ENCODE data around the gene FRYL. TPM values are rescaled to one million over a fixed set of nuclear protein-coding genes. Genes with fewer than 3 reads are reported as not detected.

The FRYL gene
- total RNA-seq, 1 donor from 2014 or later = 93.3 TPM

DNA sequence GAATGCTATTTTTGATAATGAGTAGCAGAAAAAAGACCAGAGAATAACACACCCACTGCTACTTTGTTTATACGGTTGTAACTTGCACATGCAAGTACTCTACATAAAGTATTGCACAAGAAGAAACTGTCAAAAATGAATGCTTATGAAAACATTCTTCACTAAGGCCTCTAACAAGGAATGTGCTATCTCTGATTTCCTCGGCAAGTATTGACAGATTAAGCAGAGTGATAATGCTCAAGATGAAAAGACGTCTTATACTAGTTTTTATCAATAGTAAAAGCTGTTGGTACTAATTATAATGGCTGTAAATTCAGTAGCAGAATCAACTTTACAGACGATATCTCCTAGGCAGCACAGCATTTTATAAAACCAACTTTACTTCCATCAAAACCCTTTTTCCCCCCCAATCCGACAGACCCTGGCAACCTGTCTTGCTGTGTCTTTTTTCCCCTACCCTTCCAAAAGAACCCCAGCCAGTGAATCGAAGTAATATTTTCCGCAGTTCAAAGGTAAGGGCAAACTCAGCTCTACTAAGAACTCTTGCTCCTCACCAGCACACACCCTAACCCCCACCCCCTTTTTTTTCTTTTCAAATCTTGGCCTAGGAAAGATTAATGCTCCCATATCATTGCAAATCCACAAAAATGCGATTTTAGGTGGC lies 1.5 kb downstream of the FRYL start:
- Mint-ChIP-seq H3K4me1 (ENCODE audit: unreplicated experiment) (peaks cover 43% of the 10 kb centered on the region), H3K27ac (ENCODE audit: unreplicated experiment) (peak overlapping the region; percentile 96), H3K9me3 (ENCODE audit: unreplicated experiment) (no peaks in the 10 kb centered on the region), H3K36me3 (ENCODE audit: low read depth, unreplicated experiment) (peaks cover 14% of the 10 kb centered on the region), H3K27me3 (ENCODE audit: unreplicated experiment) (peaks cover 13% of the 10 kb centered on the region), H3K4me3 (ENCODE audit: unreplicated experiment) (peak overlapping the region; percentile 99)
- TF ChIP-seq, protein P1, sequence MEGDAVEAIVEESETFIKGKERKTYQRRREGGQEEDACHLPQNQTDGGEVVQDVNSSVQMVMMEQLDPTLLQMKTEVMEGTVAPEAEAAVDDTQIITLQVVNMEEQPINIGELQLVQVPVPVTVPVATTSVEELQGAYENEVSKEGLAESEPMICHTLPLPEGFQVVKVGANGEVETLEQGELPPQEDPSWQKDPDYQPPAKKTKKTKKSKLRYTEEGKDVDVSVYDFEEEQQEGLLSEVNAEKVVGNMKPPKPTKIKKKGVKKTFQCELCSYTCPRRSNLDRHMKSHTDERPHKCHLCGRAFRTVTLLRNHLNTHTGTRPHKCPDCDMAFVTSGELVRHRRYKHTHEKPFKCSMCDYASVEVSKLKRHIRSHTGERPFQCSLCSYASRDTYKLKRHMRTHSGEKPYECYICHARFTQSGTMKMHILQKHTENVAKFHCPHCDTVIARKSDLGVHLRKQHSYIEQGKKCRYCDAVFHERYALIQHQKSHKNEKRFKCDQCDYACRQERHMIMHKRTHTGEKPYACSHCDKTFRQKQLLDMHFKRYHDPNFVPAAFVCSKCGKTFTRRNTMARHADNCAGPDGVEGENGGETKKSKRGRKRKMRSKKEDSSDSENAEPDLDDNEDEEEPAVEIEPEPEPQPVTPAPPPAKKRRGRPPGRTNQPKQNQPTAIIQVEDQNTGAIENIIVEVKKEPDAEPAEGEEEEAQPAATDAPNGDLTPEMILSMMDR (IDR thresholded peaks at IDR 0.05; ENCODE audit: unreplicated experiment) = no peak
- DNase-seq (ENCODE audit: low spot score) = no peak

DNA sequence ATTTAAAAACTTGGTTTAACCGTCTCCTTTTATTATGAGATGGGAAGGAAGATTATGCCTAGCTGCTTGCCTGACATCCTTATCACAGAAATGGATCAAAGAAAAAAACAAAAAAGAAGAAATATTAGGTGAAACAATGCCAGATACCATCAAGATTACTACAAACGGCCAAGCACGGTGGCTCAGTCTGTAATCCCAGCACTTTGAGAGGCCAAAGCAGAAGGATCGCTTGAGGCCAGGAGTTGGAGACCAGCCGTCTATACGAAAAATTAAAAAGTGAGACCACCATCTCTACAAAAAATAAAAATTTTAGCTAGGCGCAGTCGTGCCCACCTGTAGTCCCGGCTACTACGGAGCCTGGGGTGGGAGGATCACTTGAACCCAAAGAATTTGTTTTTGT lies 2.3 kb downstream of the FRYL start:
- Mint-ChIP-seq H3K4me3 (ENCODE audit: unreplicated experiment) (peak overlapping the region; percentile 99), H3K27me3 (ENCODE audit: unreplicated experiment) (peaks cover 13% of the 10 kb centered on the region), H3K9me3 (ENCODE audit: unreplicated experiment) (no peaks in the 10 kb centered on the region), H3K27ac (ENCODE audit: unreplicated experiment) (peak overlapping the region; percentile 75), H3K36me3 (ENCODE audit: low read depth, unreplicated experiment) (peaks cover 14% of the 10 kb centered on the region), H3K4me1 (ENCODE audit: unreplicated experiment) (peaks cover 43% of the 10 kb centered on the region)
- DNase-seq (ENCODE audit: low spot score) = no peak
- TF ChIP-seq, protein P1 (IDR thresholded peaks at IDR 0.05; ENCODE audit: unreplicated experiment) = no peak

DNA sequence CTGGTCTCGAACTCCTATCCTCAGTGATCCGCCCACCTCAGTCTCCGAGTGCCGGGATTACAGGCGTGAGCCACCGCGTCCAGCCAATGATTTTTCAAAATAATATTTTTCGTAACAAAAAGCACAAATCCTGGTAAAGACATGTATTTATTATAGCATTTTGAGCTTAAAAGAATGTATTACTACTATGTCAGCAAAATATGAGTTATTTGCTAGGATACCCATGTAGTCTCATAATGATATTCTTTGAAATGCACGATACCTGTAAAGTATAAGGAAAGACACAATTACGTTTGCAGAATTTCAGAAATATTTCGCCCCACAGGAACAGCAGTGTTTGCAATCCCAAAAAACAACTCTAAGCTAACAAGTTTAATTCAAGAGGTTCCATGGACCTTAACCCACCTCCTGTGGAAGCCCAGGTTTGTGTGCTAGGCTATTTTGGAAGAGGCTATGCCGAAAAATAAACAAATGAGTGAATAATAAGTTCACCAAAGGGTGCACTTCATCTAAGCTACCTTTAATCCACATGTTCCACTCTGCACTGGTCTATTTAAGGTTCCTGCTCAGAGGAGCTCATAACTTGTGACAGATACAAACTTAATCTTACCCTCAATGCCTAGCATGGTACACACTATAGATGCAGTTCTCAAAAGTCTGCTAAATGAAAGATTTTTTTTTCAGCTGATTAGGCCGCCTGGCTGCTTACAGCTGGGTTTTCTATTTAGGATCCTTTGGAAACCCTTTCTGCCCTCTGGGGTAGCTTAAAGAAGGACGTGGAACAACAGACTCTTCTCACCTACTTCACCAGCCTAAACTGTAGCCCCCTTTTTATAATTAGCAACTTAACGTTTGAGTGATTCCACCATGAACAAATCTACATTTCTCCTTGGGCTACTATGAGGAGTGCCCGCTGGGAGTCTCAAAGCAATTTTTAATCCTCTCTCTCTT lies 5.0 kb downstream of the FRYL start:
- no peaks in the 10 kb centered on the region for H3K9me3 Mint-ChIP-seq (ENCODE audit: unreplicated experiment)
- peaks cover 7% of the 10 kb centered on the region for H3K27me3 Mint-ChIP-seq (ENCODE audit: unreplicated experiment)
- TF ChIP-seq, protein P1 (IDR thresholded peaks at IDR 0.05; ENCODE audit: unreplicated experiment) = no peak
- H3K4me1 Mint-ChIP-seq (ENCODE audit: unreplicated experiment) = peaks cover 41% of the 10 kb centered on the region
- no peak for DNase-seq (ENCODE audit: low spot score)
- no peak overlapping the region for H3K4me3 Mint-ChIP-seq (ENCODE audit: unreplicated experiment)
- peak overlapping the region; percentile 7 for H3K27ac Mint-ChIP-seq (ENCODE audit: unreplicated experiment)
- H3K36me3 Mint-ChIP-seq (ENCODE audit: low read depth, unreplicated experiment) = peaks cover 10% of the 10 kb centered on the region

DNA sequence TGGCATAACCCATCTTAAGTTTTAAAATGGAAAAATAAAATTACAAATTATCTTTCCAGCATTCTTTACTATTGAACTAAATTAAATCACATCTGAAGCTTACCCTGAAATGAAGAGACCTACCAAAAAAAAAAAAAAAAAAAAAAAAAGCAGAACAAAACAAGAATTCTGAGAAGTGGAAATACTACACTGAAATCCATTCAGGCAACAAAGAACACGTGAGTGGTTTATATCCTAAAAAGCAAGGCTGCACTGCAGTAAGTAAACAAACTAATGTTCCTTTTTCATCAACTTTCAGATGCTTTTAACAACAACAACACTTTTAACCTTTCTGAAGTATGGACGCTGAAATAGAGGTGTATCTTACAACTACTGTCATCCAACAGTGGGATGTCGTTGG lies 7.5 kb downstream of the FRYL start:
- Mint-ChIP-seq H3K4me1 (ENCODE audit: unreplicated experiment) (peaks cover 29% of the 10 kb centered on the region), H3K27me3 (ENCODE audit: unreplicated experiment) (peaks cover under 1% of the 10 kb centered on the region), H3K9me3 (ENCODE audit: unreplicated experiment) (no peaks in the 10 kb centered on the region), H3K4me3 (ENCODE audit: unreplicated experiment) (no peak overlapping the region), H3K27ac (ENCODE audit: unreplicated experiment) (no peak overlapping the region), H3K36me3 (ENCODE audit: low read depth, unreplicated experiment) (peaks cover 6% of the 10 kb centered on the region)
- DNase-seq (ENCODE audit: low spot score) = no peak
- TF ChIP-seq, protein P1 (IDR thresholded peaks at IDR 0.05; ENCODE audit: unreplicated experiment) = no peak

Measured in endothelial cell (in vitro differentiated cells).